ENCODE results near the gene NPAS1. TPM values are rescaled to one million over a fixed set of nuclear protein-coding genes. Genes with fewer than 3 reads are reported as not detected.
"Not testable (repeated sequence)": the region's sequence is repeated elsewhere in the genome, so short reads cannot be mapped to it uniquely, and the experiment has no call there.

Gene NPAS1
- total RNA-seq, 1 donor from 2014 or later, result 0.08 TPM

GRCh38 chr19:47044946-47045866 lies 25.6 kb downstream of the NPAS1 start:
- no peak for DNase-seq (ENCODE audit: low spot score)
- ATAC-seq, result no peak

- no peak for DNase-seq (ENCODE audit: low spot score)
- no peak for ATAC-seq
Measured at GRCh38 chr19:47045867-47046470, 26.3 kb downstream of the NPAS1 start.

- no peak for ATAC-seq
- no peak for DNase-seq (ENCODE audit: low spot score)
Measured at GRCh38 chr19:47047272-47047762, 27.7 kb downstream of the NPAS1 start.

DNA sequence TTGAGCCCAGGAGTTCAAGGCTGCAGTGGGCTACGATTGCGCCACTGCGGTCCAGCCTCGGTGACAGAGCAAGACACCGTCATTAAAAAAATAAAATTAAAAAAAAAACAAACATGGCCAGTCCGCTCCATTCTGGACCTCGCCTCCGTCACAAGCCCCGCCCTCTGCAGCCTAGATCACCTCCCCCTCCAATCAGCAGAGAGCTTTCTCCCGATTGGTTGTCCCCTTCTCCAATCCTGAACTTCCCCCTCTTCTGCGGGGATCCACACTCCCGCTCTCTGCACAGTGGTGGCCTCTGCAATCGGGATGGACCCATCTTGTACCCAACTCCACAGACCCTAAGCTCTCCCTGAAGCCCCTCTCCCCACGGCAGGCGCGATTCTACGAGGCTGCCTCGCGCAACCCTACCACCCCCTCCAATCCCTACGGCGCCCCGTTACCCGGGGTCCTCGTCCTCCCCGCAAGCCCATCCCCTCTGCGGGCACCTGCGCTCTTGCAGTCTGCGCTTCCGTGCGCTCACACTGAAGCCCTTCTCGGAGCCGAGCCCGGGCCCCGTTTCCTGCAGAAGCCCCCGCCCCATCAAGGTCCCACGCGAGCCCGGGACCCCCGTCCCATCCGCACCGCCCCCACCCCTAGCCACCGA lies 28.2 kb downstream of the NPAS1 start:
- peak; percentile 72 for DNase-seq (ENCODE audit: low spot score)
- peak; percentile 71 for ATAC-seq

- ATAC-seq, result no peak
- DNase-seq (ENCODE audit: low spot score), result no peak
Measured at GRCh38 chr19:47049307-47049700, 29.7 kb downstream of the NPAS1 start.

GRCh38 chr19:47050562-47050961 lies 30.9 kb downstream of the NPAS1 start:
- DNase-seq (ENCODE audit: low spot score); ATAC-seq: not testable (repeated sequence)

DNA sequence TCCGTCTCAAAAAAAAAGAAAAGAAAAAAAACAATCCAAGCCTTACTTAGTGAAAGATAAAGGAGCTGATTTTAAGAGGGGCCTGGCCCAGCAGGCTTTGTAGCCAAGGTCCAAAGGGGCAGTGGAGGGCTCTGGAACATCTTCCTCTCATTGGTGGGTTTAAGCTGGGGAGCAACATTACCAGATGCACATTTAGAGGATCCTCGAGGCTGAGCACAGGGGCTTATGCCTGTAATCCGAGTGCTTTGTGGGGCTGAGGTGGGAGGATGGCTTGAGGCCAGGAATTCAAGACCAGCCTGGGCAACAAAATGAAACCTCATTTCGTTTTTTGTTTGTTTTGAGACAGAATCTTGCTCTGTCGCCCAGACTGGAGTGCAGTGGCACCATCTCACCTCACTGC lies 36.8 kb downstream of the NPAS1 start:
- no peak for ATAC-seq
- no peak for DNase-seq (ENCODE audit: low spot score)

DNA sequence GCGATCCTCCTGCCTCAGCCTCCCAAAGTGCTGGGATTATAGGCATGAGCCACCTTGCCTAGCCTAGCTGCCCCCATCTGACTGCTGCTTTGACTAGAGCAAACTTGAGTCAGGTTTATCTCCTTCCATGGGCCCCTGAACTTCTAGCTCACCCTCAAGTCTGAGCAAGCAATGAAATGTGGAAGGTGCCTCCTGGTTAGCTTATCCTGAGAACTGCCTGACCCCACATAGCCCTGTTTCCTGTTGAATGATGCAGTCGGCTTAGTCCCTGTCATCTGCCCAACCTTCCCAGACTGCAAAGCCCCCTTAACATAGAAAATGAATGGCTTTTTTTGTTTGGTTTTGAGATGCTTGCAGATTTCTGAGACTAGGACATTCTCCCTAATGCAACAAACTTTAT lies 37.7 kb downstream of the NPAS1 start:
- ATAC-seq, result no peak
- DNase-seq (ENCODE audit: low spot score), result no peak

DNA sequence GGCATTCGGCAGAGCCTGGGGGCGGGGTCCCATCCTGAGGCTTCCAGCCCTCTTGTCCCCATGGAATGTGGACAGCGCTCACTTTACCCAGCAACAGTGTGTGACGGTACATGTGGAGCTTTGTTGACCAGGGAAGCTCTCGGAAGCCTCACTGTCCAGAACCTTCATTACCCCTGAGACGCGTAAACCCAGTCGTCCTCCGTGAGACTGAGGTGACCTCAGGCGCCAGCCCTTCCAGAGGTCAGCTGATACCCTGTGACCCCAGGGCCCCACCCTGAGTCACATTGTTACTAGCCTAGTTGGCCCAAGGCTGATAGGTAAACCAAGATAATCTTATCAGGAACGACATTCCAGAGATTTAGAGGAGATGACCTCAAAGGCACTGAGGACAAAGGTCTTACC lies 39.0 kb downstream of the NPAS1 start:
- DNase-seq (ENCODE audit: low spot score), result no peak

DNA sequence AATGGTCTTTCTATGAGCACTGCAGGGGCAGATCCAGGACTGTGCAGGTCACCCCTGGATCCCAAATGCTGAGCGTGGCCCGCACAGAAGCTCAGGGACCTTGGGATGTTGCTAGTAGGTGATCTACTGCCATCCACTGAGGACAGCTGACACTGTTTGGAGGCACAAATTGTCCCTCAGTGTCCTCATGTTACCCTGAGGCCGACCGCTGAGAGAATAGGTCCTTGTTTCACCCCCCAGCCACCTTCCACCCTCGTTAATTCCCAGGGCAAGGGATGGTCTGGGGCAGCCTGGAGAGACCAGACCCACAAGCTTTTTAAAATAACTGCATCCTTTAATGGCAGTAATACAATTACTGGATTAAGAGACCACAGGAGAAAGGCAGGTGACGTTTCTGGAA lies 44.2 kb downstream of the NPAS1 start:
- no peak for DNase-seq (ENCODE audit: low spot score)
- ATAC-seq, result no peak

More for the DNA sequence above, 39.0 kb downstream of the NPAS1 start:
- ATAC-seq, result peak; percentile 13

GRCh38 chr19:47065242-47065641 lies 45.6 kb downstream of the NPAS1 start:
- DNase-seq (ENCODE audit: low spot score), result no peak
- peak; percentile 11 for ATAC-seq

- DNase-seq (ENCODE audit: low spot score) (no peak), ATAC-seq (peak; percentile 9)
Measured at GRCh38 chr19:47066376-47067214, 47.0 kb downstream of the NPAS1 start.

- no peak for ATAC-seq
- DNase-seq (ENCODE audit: low spot score), result no peak
Measured at GRCh38 chr19:47067215-47067847, 47.7 kb downstream of the NPAS1 start.

GRCh38 chr19:47068246-47068645 lies 48.6 kb downstream of the NPAS1 start:
- ATAC-seq, result no peak
- no peak for DNase-seq (ENCODE audit: low spot score)

DNA sequence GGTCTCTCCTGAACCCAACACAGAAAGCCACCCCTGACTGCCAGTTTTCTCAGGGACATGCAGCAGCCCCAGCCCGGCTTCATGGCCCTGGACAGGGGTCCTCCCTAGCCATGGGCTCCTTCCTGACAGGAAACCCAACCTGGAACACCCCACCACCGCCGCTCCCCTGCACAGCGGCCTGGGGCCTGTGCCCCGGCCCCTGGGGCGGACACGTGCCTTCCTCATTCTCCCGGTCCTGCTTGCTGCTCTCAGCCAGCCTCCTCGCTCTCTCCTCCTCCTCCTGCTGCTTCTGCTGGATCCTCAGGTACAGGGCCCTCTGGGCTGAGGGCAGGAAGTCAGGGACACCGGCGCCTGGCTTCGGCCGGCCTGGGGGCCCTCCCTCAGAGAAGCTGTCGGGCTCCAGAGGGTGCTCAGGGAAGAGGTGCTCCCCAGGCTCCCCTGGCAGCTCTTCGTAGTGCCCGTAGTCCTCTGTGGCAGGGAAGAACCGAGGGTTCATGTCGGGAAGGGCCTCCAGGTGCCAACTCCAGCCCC lies 49.3 kb downstream of the NPAS1 start:
- DNase-seq (ENCODE audit: low spot score), result no peak
- no peak for ATAC-seq

DNA sequence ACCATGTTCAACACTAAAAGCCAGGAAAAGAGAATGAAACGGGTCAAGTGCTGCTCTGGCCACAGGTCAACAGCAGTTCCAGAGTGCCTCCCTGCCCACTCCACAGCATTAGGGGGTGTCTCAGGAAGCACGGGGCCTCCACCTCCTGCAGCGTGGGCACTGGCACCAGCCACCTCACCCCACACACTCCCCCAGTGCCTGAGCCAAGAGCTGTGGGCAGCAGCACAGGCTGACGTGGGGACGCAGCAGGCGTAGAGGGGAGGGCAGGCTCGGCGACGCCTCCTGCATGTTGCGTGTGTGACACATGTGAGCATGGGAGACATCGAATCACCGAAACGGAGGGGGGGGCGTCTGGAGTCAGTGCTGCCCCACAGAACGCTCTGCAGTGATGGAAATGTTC lies 50.2 kb downstream of the NPAS1 start:
- no peak for ATAC-seq
- no peak for DNase-seq (ENCODE audit: low spot score)

GRCh38 chr19:47070756-47071155 lies 51.1 kb downstream of the NPAS1 start:
- DNase-seq (ENCODE audit: low spot score) (no peak), ATAC-seq (no peak)

- ATAC-seq (no peak), DNase-seq (ENCODE audit: low spot score) (no peak)
Measured at GRCh38 chr19:47071731-47072130, 52.1 kb downstream of the NPAS1 start.

DNA sequence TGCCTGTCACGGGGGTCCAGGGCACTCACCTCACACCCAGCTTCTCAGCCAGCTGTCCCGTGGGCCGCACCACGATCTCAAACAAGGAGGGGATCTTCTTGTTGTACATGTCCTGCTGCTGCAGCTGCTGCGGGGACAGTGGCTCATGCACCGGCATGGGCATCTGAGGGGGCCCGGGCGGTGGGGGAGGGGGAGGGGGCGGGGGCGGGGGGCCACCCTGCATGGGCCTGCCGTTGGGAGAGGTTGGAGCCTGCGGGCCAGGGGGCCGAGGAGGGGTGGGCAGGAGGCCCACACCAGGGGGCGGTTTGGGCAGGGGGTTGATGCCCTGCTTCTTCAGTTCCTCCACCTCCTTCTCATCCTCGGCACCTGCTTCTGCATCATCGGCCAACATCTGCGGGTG lies 52.7 kb downstream of the NPAS1 start:
- DNase-seq (ENCODE audit: low spot score), result no peak
- no peak for ATAC-seq

DNA sequence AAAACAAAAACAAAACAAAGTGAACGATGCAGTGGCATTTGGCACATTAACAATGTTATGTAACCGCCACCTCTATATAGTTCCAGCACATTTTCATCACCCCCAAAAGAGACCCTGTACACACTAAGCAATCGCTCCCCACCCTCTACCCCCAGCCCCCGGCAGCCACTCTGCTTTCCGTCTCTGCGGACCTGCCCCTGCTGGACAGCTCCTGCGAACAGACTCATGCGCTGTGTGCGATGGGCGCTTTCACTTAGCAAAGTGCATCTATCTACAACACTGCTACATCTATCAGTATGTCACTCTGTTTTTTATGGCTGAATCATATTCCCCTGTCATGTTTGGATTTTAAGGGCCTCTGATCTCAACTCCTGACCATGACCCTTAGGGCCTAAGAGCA lies 53.9 kb downstream of the NPAS1 start:
- ATAC-seq (no peak), DNase-seq (ENCODE audit: low spot score) (no peak)
